ENCODE data around the gene HRH2. TPM values are rescaled to one million over a fixed set of nuclear protein-coding genes. Genes with fewer than 3 reads are reported as not detected.

The HRH2 gene
- total RNA-seq, 2 experiments from 2014 or later: 21.7 to 25.5 TPM

GRCh38 chr5:175690586-175690985 lies 32.7 kb downstream of the HRH2 start:
- Mint-ChIP-seq H3K4me1 (peaks cover 40% of the 10 kb centered on the region), H3K27me3 (no peaks in the 10 kb centered on the region), H3K36me3 (ENCODE audit: low read depth) (peaks cover 17% of the 10 kb centered on the region), H3K27ac (peak overlapping the region; percentile 4), H3K4me3 (no peak overlapping the region), H3K9me3 (no peaks in the 10 kb centered on the region)
- CTCF ChIA-PET: interaction anchor here (1.1 to 3.8 kb wide), 2 partner anchors 10 to 156 kb away, joined by 3 to 24 read pairs; no protein-coding TSS in a partner anchor
- DNase-seq: no peak
- POLR2A ChIA-PET: no interaction called here

- CTCF ChIA-PET: interaction anchor here (7.6 kb wide), 1 partner anchor 157 kb away, joined by 63 read pairs; no protein-coding TSS in a partner anchor
- no peaks in the 10 kb centered on the region for H3K9me3 Mint-ChIP-seq
- DNase-seq: no peak
Measured at GRCh38 chr5:175691761-175692160, 33.9 kb downstream of the HRH2 start.

GRCh38 chr5:175692235-175692995 lies 34.5 kb downstream of the HRH2 start:
- no peak overlapping the region for H3K27ac Mint-ChIP-seq
- DNase-seq: no peak
- H3K36me3 Mint-ChIP-seq (ENCODE audit: low read depth): peaks cover 17% of the 10 kb centered on the region
- POLR2A ChIA-PET: no interaction called here
- peaks cover 52% of the 10 kb centered on the region for H3K4me1 Mint-ChIP-seq
- H3K9me3 Mint-ChIP-seq: no peaks in the 10 kb centered on the region
- no peak overlapping the region for H3K4me3 Mint-ChIP-seq
- CTCF ChIA-PET: interaction anchor here (7.6 kb wide), 1 partner anchor 157 kb away, joined by 63 read pairs; no protein-coding TSS in a partner anchor
- no peaks in the 10 kb centered on the region for H3K27me3 Mint-ChIP-seq

More at GRCh38 chr5:175691761-175692160, 33.9 kb downstream of the HRH2 start:
- Mint-ChIP-seq H3K4me1 (peaks cover 50% of the 10 kb centered on the region), H3K27ac (no peak overlapping the region), H3K27me3 (no peaks in the 10 kb centered on the region), H3K36me3 (ENCODE audit: low read depth) (peaks cover 17% of the 10 kb centered on the region), H3K4me3 (no peak overlapping the region)
- POLR2A ChIA-PET: no interaction called here

GRCh38 chr5:175692996-175693710 lies 35.3 kb downstream of the HRH2 start:
- CTCF ChIA-PET: interaction anchor here (1.3 to 7.6 kb wide), 3 partner anchors 13 to 158 kb away, joined by 3 to 63 read pairs (median 4); no protein-coding TSS in a partner anchor
- POLR2A ChIA-PET: no interaction called here
- Mint-ChIP-seq H3K4me1 (peaks cover 56% of the 10 kb centered on the region), H3K4me3 (no peak overlapping the region), H3K36me3 (ENCODE audit: low read depth) (peaks cover 22% of the 10 kb centered on the region), H3K27me3 (no peaks in the 10 kb centered on the region), H3K27ac (peak overlapping the region; percentile 75), H3K9me3 (no peaks in the 10 kb centered on the region)
- DNase-seq: no peak

- peaks cover 24% of the 10 kb centered on the region for H3K36me3 Mint-ChIP-seq (ENCODE audit: low read depth)
- H3K4me3 Mint-ChIP-seq: no peak overlapping the region
- no peaks in the 10 kb centered on the region for H3K9me3 Mint-ChIP-seq
- no peak for DNase-seq
- ChIA-PET CTCF (interaction anchor here (1.3 to 7.6 kb wide), 3 partner anchors 13 to 159 kb away, joined by 3 to 63 read pairs (median 4); no protein-coding TSS in a partner anchor), POLR2A (no interaction called here)
- H3K27ac Mint-ChIP-seq: peak overlapping the region; percentile 75
- peaks cover 56% of the 10 kb centered on the region for H3K4me1 Mint-ChIP-seq
- H3K27me3 Mint-ChIP-seq: no peaks in the 10 kb centered on the region
Measured at GRCh38 chr5:175693741-175694140, 35.9 kb downstream of the HRH2 start.

- H3K27ac Mint-ChIP-seq: no peak overlapping the region
- H3K4me1 Mint-ChIP-seq: peaks cover 49% of the 10 kb centered on the region
- H3K27me3 Mint-ChIP-seq: no peaks in the 10 kb centered on the region
- H3K9me3 Mint-ChIP-seq: no peaks in the 10 kb centered on the region
- H3K4me3 Mint-ChIP-seq: no peak overlapping the region
- no peak for DNase-seq
- ChIA-PET POLR2A (no interaction called here), CTCF (interaction anchor here (0.8 to 7.6 kb wide), 5 partner anchors 9 to 159 kb away, joined by 3 to 63 read pairs (median 4); no protein-coding TSS in a partner anchor)
- H3K36me3 Mint-ChIP-seq (ENCODE audit: low read depth): peaks cover 20% of the 10 kb centered on the region
Measured at GRCh38 chr5:175694371-175695160, 36.7 kb downstream of the HRH2 start.

- ChIA-PET POLR2A (no interaction called here), CTCF (interaction anchor here (0.6 to 7.6 kb wide), 8 partner anchors 10 to 204 kb away, joined by 3 to 63 read pairs (median 4); no protein-coding TSS in a partner anchor)
- Mint-ChIP-seq H3K27me3 (no peaks in the 10 kb centered on the region), H3K27ac (peak overlapping the region; percentile 71), H3K4me3 (no peak overlapping the region), H3K4me1 (peaks cover 47% of the 10 kb centered on the region), H3K36me3 (ENCODE audit: low read depth) (peaks cover 26% of the 10 kb centered on the region), H3K9me3 (no peaks in the 10 kb centered on the region)
- DNase-seq: no peak
Measured at GRCh38 chr5:175695161-175696126, 37.6 kb downstream of the HRH2 start.

- ChIA-PET POLR2A (no interaction called here), CTCF (interaction anchor here (0.7 to 7.6 kb wide), 9 partner anchors 9 to 185 kb away, joined by 3 to 63 read pairs (median 4); no protein-coding TSS in a partner anchor)
- Mint-ChIP-seq H3K36me3 (ENCODE audit: low read depth) (peaks cover 23% of the 10 kb centered on the region), H3K4me1 (peaks cover 40% of the 10 kb centered on the region), H3K27me3 (no peaks in the 10 kb centered on the region), H3K27ac (peak overlapping the region; percentile 47), H3K9me3 (no peaks in the 10 kb centered on the region), H3K4me3 (peak overlapping the region; percentile 1)
- peak; percentile 81 for DNase-seq
Measured at GRCh38 chr5:175696139-175696854, 38.4 kb downstream of the HRH2 start.

- peaks cover 40% of the 10 kb centered on the region for H3K4me1 Mint-ChIP-seq
- peaks cover 23% of the 10 kb centered on the region for H3K36me3 Mint-ChIP-seq (ENCODE audit: low read depth)
- DNase-seq: no peak
Measured at GRCh38 chr5:175696855-175697198, 39.0 kb downstream of the HRH2 start.

GRCh38 chr5:175697846-175698245 lies 40.0 kb downstream of the HRH2 start:
- no peaks in the 10 kb centered on the region for H3K27me3 Mint-ChIP-seq
- H3K36me3 Mint-ChIP-seq (ENCODE audit: low read depth): peaks cover 26% of the 10 kb centered on the region
- H3K4me3 Mint-ChIP-seq: no peak overlapping the region
- ChIA-PET CTCF (interaction anchor here (0.7 to 7.6 kb wide), 4 partner anchors 13 to 163 kb away, joined by 3 to 63 read pairs (median 6); no protein-coding TSS in a partner anchor), POLR2A (no interaction called here)
- DNase-seq: no peak
- H3K4me1 Mint-ChIP-seq: peaks cover 35% of the 10 kb centered on the region
- peak overlapping the region; percentile 70 for H3K27ac Mint-ChIP-seq
- no peaks in the 10 kb centered on the region for H3K9me3 Mint-ChIP-seq

More at GRCh38 chr5:175696855-175697198, 39.0 kb downstream of the HRH2 start:
- ChIA-PET CTCF (interaction anchor here (0.6 to 7.6 kb wide), 8 partner anchors 9 to 185 kb away, joined by 3 to 63 read pairs (median 4); no protein-coding TSS in a partner anchor), POLR2A (no interaction called here)
- peak overlapping the region; percentile 47 for H3K27ac Mint-ChIP-seq
- H3K9me3 Mint-ChIP-seq: no peaks in the 10 kb centered on the region
- H3K27me3 Mint-ChIP-seq: no peaks in the 10 kb centered on the region
- no peak overlapping the region for H3K4me3 Mint-ChIP-seq
